Ammon's horn (tissue), 1 donor: ENCODE measurements around the gene SWI5.

Experiments
- DNase-seq: peaks from one replicate; pipeline ENCODE4 v3.0.0-alpha.2; 2016; ENCODE audit warnings: low spot score

Gene SWI5

GRCh38 chr9:128321343-128321742 lies 45.3 kb downstream of the SWI5 start:
- DNase-seq, result no peak

GRCh38 chr9:128321879-128322403 lies 45.9 kb downstream of the SWI5 start:
- no peak for DNase-seq

- peak; percentile 95 for DNase-seq
Observed at GRCh38 chr9:128322404-128323211, 46.5 kb downstream of the SWI5 start, which contains the start of the genes COQ4 and TRUB2. Gene COQ4 (plus strand): TSS chr9:128322839. CDS start chr9:128322859, 20 bp downstream. Gene TRUB2 (minus strand): TSS chr9:128322447. CDS start chr9:128322408, 39 bp downstream.

- no peak for DNase-seq
Observed at GRCh38 chr9:128323212-128323730, 47.2 kb downstream of the SWI5 start.

DNA sequence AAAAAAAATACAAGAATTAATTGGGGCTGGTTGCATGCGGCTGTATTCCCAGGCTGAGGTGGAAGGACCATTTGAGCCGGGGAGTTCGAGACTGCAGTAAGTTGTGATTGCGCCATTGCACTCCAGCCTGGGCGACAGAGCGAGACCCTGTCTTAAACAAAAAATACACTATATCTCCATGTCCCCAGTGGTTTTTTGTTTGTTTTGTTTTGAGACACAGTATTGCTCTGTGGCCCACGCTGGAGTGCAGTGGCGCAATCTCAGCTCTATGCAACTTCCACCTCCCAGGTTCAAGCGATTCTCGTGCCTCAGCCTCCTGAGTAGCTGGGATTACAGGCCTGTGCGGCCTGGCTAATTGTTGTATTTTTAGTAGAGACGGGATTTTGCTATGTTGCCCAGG lies 47.7 kb downstream of the SWI5 start:
- no peak for DNase-seq

- DNase-seq, result no peak
Observed at GRCh38 chr9:128324401-128324800, 48.3 kb downstream of the SWI5 start.

DNA sequence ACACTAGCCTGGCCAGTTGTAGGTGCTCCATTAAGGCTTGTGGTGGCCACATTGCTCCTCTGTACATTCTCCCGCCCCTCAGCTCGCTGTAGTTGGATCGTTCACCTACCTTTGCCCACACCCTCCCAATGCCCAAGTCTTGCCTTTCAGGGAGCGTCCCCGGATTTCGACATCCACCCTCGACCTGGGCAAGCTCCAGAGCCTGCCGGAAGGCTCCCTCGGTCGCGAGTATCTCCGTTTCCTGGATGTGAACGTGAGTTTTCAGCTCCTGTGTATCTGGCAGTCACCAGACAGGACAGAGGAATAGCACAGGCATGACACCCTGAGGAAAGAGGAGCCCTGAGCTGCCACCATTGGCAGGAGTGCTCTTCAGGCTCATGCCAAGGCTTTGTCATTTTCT lies 49.6 kb downstream of the SWI5 start:
- DNase-seq, result no peak

- DNase-seq, result no peak
Observed at GRCh38 chr9:128333451-128333869, 57.4 kb downstream of the SWI5 start.

- DNase-seq, result no peak
Observed at GRCh38 chr9:128335161-128335560, 59.1 kb downstream of the SWI5 start.

DNA sequence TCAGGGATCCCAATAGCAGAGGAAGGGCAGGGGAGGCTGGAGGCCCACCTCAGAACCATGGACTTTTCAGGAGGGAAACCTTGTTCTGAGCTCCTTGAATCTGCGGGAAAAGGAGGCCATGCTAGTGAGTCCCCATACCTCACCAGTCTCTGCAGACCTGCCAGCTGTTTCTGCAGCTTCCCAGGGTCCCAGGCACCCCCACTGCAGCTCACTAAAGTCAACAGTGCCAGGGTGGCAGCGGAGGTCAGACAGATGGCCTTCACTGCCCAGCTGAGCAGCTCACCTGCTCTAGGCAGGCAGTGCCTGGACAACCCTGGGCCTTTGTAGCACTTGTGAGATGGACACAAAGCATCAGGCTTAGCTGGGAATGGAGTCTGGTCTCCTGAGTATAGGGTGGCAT lies 59.8 kb downstream of the SWI5 start:
- DNase-seq, result no peak

- no peak for DNase-seq
Observed at GRCh38 chr9:128337936-128338335, 61.9 kb downstream of the SWI5 start.
